ENCODE measurements around the gene HIVEP3.

The HIVEP3 gene

DNA sequence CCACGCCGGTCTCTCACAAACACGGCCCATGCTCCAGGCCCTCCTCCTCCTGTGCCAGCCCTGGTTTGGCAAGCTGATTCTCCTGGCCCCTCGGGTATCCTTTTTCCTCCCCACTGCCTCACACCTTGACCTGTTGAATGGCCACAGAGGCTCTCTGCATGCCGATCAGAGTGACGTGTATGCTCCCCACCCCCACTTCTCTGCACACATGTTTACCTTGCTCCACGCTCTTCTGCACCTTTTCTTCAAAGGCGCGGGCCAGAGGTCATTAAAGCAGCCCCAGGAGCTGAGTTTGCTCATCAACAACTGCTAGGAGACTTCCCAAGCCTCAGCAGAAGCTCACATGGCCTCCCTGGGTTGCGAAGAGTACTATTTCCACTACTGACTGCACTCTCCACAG lies 295.0 kb downstream of the HIVEP3 start:
- Histone ChIP-seq H3K9me3 (ENCODE audit: control insufficient read depth, insufficient read depth, low read length) (no peaks in the 10 kb centered on the region), H3K4me3 (ENCODE audit: low read length) (no peak overlapping the region), H3K4me1 (ENCODE audit: control insufficient read depth, insufficient read depth, low read length) (peaks cover 4% of the 10 kb centered on the region; the same call in 1 of the 2 replicates), H3K27ac (ENCODE audit: low read length) (no peak overlapping the region), H3K27me3 (ENCODE audit: control insufficient read depth, insufficient read depth, low read length) (no peaks in the 10 kb centered on the region), H3K36me3 (ENCODE audit: control insufficient read depth, insufficient read depth, low read length) (no peaks in the 10 kb centered on the region)
- no CpG with 5 or more reads among the region's 10 CpGs for WGBS (ENCODE audit: insufficient coverage, insufficient read length)
- DNase-seq (ENCODE audit: low read depth, low spot score), result no peak

DNA sequence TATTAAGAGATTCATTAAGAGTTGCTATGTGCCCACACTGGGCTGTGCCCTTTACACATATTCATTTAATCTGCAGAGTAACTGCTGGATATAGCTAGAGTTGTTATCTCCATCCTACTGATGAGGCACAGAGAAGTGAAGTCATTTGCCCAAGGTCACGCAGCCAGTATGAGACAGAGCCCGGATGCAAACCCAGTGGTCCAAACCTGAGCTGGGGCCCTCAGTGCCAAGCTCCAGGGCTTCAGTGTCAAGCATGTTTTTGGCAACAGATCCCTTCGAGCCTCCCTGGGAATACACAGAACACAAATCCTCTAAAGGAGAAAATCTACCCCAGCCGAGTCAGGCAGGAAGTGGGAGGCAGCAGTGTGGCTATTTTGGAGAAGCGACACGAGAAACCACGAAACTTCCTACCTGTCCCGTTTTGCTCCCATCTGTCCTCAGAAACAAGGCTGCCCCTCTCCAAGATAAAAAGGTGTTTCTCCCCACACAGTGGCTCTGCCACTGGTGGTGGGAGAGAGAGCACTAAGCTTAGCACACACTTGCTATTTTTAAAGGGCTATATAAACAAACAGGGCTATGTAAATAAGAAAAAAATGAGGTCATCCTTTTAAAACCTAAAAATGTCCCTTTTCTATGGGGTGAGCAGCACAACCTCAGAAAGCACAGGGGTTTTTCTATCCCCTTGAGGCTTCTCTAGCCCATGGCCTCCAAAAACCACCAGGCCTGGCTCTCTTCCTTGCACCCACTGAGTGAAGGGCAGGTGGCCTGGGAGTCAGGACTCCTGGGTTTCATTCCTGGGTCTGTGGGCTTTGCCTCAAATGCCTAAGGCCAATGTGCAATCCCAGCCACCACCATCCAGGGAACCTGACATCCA lies 295.6 kb downstream of the HIVEP3 start:
- H3K27me3 ChIP-seq (ENCODE audit: control insufficient read depth, insufficient read depth, low read length), result no peaks in the 10 kb centered on the region
- no peak overlapping the region for H3K4me3 ChIP-seq (ENCODE audit: low read length)
- no peak for DNase-seq (ENCODE audit: low read depth, low spot score)
- peaks cover 4% of the 10 kb centered on the region; the same call in 1 of the 2 replicates for H3K4me1 ChIP-seq (ENCODE audit: control insufficient read depth, insufficient read depth, low read length)
- no peaks in the 10 kb centered on the region for H3K9me3 ChIP-seq (ENCODE audit: control insufficient read depth, insufficient read depth, low read length)
- no peak overlapping the region for H3K27ac ChIP-seq (ENCODE audit: low read length)
- no CpG with 5 or more reads among the region's 8 CpGs for WGBS (ENCODE audit: insufficient coverage, insufficient read length)
- H3K36me3 ChIP-seq (ENCODE audit: control insufficient read depth, insufficient read depth, low read length), result no peaks in the 10 kb centered on the region

DNA sequence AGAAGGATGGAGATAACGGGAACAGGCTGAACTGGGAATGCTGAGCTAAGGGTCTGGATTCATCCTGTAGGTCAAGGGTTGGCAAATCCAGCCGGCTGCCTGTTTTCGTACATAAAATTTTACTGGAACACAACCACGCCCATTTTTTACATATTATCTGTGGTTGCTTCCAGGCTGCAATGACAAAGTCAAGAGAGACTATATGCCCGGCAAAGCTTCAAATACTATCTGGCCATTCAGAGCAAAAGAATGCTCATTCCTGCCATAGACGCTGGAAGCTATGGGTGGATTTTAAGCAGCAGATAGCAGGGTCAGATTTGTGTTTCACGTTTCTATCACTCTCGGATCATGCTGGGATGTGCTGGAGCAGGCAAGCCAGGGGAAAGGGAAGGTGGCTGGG lies 296.3 kb downstream of the HIVEP3 start:
- no peak for DNase-seq (ENCODE audit: low read depth, low spot score)
- Histone ChIP-seq H3K27me3 (ENCODE audit: control insufficient read depth, insufficient read depth, low read length) (no peaks in the 10 kb centered on the region), H3K4me3 (ENCODE audit: low read length) (no peak overlapping the region), H3K9me3 (ENCODE audit: control insufficient read depth, insufficient read depth, low read length) (no peaks in the 10 kb centered on the region), H3K27ac (ENCODE audit: low read length) (no peak overlapping the region), H3K4me1 (ENCODE audit: control insufficient read depth, insufficient read depth, low read length) (peaks cover 4% of the 10 kb centered on the region; the same call in 1 of the 2 replicates), H3K36me3 (ENCODE audit: control insufficient read depth, insufficient read depth, low read length) (no peaks in the 10 kb centered on the region)
- no CpG with 5 or more reads among the region's 8 CpGs for WGBS (ENCODE audit: insufficient coverage, insufficient read length)

DNA sequence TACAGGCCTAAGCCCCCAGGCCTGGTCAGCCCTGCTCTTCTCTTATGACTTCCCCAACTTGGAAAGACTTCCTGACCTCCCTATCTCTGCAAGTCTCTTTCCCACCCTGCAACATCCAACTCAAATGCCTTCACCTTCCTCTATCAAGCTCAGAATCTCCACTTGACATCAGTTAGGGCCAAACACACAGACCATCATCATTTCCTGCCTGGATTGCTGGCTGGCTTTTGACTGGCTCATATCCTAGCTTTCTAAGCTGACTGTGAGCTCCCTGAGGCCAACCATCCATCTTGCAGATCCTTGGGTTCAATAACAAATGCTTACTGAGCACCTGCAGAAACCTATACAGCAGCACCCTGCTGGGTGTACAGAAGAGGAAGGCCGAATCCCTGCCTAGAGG lies 296.9 kb downstream of the HIVEP3 start:
- WGBS (ENCODE audit: insufficient coverage, insufficient read length), result no CpG with 5 or more reads among the region's 1 CpG
- Histone ChIP-seq H3K27ac (ENCODE audit: low read length) (no peak overlapping the region), H3K36me3 (ENCODE audit: control insufficient read depth, insufficient read depth, low read length) (no peaks in the 10 kb centered on the region)

DNA sequence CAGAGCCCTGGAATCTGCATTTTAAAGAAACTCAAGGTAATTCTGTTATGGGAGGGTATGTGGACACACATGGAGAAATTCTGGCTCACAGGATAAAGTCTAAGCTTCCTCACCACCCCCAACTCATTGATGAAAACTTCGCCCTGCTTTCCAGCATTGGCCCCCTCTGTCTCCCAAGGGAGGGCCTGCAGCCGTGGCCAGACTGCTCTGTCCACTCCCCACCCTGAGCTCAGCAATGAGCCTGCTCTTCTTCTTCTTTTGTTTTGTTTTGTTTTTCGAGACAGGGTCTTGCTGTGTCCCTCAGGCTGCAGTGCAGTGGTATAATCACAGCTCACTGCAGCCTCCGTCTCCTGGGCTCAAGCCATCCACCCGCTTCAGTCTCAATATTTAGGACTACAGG lies 297.5 kb downstream of the HIVEP3 start:
- DNase-seq (ENCODE audit: low read depth, low spot score), result no peak
- Histone ChIP-seq H3K36me3 (ENCODE audit: control insufficient read depth, insufficient read depth, low read length) (no peaks in the 10 kb centered on the region), H3K4me1 (ENCODE audit: control insufficient read depth, insufficient read depth, low read length) (peaks cover 4% of the 10 kb centered on the region; the same call in 1 of the 2 replicates), H3K9me3 (ENCODE audit: control insufficient read depth, insufficient read depth, low read length) (no peaks in the 10 kb centered on the region), H3K27me3 (ENCODE audit: control insufficient read depth, insufficient read depth, low read length) (no peaks in the 10 kb centered on the region), H3K27ac (ENCODE audit: low read length) (no peak overlapping the region), H3K4me3 (ENCODE audit: low read length) (no peak overlapping the region)
- no CpG with 5 or more reads among the region's 5 CpGs for WGBS (ENCODE audit: insufficient coverage, insufficient read length)

More for the DNA sequence above, 296.9 kb downstream of the HIVEP3 start:
- H3K27me3 ChIP-seq (ENCODE audit: control insufficient read depth, insufficient read depth, low read length), result no peaks in the 10 kb centered on the region
- no peaks in the 10 kb centered on the region for H3K9me3 ChIP-seq (ENCODE audit: control insufficient read depth, insufficient read depth, low read length)
- H3K4me1 ChIP-seq (ENCODE audit: control insufficient read depth, insufficient read depth, low read length), result peaks cover 4% of the 10 kb centered on the region; the same call in 1 of the 2 replicates
- H3K4me3 ChIP-seq (ENCODE audit: low read length), result no peak overlapping the region
- no peak for DNase-seq (ENCODE audit: low read depth, low spot score)

DNA sequence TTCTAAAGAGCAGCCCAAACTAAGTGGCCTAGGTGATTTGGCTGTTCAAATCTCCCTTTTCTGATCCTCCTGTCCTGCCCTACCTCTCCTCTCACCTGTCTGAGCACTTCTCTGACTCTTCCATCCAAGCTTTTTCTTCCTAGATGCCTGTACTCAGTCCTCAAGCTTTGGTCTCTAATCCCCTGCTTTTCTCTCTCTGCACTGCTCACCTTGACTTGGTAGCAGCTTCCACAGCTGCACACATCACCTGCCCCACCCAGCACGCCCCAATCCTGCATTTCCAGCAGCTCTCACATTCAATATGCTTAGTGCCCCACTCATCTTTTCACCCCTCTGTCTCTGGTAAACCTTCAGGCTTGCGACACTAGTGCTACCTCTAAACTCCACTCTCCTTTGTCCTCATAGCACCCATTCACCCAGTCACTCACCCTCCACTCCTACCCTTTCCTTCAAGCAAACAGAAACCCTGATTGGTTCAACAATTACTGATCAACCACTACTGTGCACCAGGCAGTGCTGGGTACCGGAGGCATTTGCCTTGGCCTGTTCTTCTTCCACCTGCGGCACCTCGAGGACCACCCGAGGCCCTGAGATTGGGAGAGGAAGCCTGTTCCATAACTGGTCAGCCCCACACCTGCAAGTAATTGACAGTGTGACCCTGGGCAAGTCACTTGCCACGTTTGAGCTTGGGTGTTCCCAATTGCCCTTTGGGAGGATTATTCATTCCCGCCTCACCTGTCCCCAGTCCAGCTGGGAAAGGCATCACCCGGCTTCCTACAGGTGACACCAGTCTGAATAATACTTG lies 298.2 kb downstream of the HIVEP3 start:
- Histone ChIP-seq H3K27ac (ENCODE audit: low read length) (no peak overlapping the region), H3K4me3 (ENCODE audit: low read length) (no peak overlapping the region), H3K9me3 (ENCODE audit: control insufficient read depth, insufficient read depth, low read length) (no peaks in the 10 kb centered on the region), H3K36me3 (ENCODE audit: control insufficient read depth, insufficient read depth, low read length) (no peaks in the 10 kb centered on the region), H3K4me1 (ENCODE audit: control insufficient read depth, insufficient read depth, low read length) (peaks cover 4% of the 10 kb centered on the region; the same call in 1 of the 2 replicates), H3K27me3 (ENCODE audit: control insufficient read depth, insufficient read depth, low read length) (no peaks in the 10 kb centered on the region)
- DNase-seq (ENCODE audit: low read depth, low spot score), result no peak
- no CpG with 5 or more reads among the region's 9 CpGs for WGBS (ENCODE audit: insufficient coverage, insufficient read length)

DNA sequence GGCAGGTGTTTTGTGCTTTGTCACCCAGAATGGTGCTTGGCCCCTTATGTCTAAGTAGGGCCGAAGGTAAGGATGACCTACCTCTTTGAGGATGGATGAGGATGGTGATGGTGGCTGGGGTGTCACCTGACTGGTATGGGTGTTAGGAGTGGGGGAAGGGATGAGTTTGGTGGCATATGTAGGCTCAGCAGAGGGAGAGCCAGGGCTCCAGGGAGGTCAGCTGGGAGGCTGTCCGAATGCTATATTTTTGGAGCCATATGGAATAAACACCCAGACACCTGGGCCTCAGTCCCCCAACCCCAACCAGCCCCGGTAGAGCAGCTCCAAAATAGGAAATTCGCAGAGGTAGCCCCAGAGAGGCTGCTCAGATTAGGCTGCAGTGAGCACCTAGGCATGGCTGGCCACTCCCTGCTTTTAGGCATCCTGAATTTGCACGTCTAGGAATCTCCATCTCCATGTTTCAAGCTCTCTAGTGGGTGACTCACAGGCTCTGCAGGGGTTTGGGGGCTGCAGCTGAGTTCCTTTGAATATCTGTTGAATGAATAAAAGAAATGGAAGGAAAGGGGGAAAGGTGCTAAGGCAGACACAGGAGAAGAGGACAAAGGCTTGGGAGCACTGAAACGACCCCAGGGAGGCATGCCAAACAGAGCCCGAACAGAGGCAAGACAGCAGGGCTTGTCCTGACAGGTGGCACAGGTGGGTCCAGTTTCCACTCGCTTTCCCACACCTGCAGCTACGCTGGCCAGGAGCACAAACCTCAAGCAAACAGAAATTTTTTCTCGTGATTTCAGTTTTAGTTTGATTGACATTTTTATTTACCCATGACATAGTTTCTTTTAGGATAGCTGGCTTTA lies 299.0 kb downstream of the HIVEP3 start:
- Histone ChIP-seq H3K9me3 (ENCODE audit: control insufficient read depth, insufficient read depth, low read length) (no peaks in the 10 kb centered on the region), H3K4me3 (ENCODE audit: low read length) (no peak overlapping the region), H3K27me3 (ENCODE audit: control insufficient read depth, insufficient read depth, low read length) (no peaks in the 10 kb centered on the region)

DNA sequence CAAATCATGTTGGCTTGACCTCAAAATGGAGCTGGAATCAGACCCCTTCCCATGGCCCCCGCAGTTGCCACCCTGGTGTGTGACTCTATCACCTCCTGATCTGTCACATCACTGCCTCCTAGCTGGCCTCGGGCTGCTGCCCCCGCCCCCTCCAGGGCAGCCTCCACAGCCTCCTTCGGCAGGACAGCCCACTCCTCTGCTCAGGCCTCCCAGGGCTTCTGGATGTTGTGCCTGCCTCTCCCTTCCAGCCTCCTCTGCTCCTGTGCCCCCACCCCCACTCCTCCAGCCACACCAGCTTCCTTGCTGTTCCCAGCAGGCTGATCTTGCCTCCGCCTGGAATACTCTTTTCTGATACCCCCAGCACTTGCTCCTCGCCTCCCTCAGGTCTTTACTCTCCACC lies 299.9 kb downstream of the HIVEP3 start:
- peaks cover 4% of the 10 kb centered on the region; the same call in 1 of the 2 replicates for H3K4me1 ChIP-seq (ENCODE audit: control insufficient read depth, insufficient read depth, low read length)

More for the DNA sequence above, 299.0 kb downstream of the HIVEP3 start:
- DNase-seq (ENCODE audit: low read depth, low spot score), result no peak
- no peaks in the 10 kb centered on the region for H3K36me3 ChIP-seq (ENCODE audit: control insufficient read depth, insufficient read depth, low read length)
- no CpG with 5 or more reads among the region's 10 CpGs for WGBS (ENCODE audit: insufficient coverage, insufficient read length)
- no peak overlapping the region for H3K27ac ChIP-seq (ENCODE audit: low read length)
- peaks cover 4% of the 10 kb centered on the region; the same call in 1 of the 2 replicates for H3K4me1 ChIP-seq (ENCODE audit: control insufficient read depth, insufficient read depth, low read length)

DNA sequence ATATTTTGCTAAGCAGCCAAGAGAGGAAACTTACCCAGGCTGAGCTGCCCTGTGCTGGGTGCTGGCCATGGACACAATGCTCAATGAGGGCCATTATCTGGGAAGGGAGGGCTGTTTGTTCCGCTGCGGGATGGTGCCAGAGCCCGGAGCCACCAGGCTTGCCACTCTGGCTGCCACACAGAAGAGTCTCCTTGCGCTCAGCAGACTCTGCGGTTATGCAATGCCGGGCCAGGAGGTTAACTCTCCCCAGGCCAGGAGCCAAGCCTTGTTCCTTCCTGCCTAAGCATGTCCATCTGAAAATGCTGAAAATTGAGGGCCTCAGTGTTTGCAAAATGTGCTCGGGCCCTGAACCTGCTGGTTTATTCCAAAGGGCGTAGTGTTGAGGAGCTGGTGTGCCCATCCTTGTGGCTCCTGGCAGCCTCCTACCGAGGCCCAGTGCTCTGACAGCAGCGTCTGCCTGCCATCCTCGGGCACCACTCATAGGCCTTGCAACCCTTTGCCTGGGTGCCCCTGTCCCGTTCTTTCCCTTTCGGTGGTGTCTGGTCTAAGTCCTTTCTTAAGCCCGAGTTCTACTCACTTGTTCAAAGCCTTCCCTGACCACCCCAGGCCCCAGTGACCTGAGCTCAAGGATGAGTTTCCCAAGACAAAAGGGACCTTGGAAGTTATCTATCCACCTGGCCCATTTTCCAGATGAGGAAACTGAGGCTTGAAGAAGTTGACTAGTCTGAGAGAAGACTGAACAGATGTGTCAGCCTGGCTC lies 300.5 kb downstream of the HIVEP3 start:
- Histone ChIP-seq H3K4me1 (ENCODE audit: control insufficient read depth, insufficient read depth, low read length) (peaks cover 4% of the 10 kb centered on the region; the same call in 1 of the 2 replicates), H3K27me3 (ENCODE audit: control insufficient read depth, insufficient read depth, low read length) (no peaks in the 10 kb centered on the region), H3K9me3 (ENCODE audit: control insufficient read depth, insufficient read depth, low read length) (no peaks in the 10 kb centered on the region), H3K4me3 (ENCODE audit: low read length) (no peak overlapping the region), H3K36me3 (ENCODE audit: control insufficient read depth, insufficient read depth, low read length) (no peaks in the 10 kb centered on the region), H3K27ac (ENCODE audit: low read length) (no peak overlapping the region)
- no CpG with 5 or more reads among the region's 14 CpGs for WGBS (ENCODE audit: insufficient coverage, insufficient read length)
- no peak for DNase-seq (ENCODE audit: low read depth, low spot score)

More for the DNA sequence above, 299.9 kb downstream of the HIVEP3 start:
- Histone ChIP-seq H3K9me3 (ENCODE audit: control insufficient read depth, insufficient read depth, low read length) (no peaks in the 10 kb centered on the region), H3K36me3 (ENCODE audit: control insufficient read depth, insufficient read depth, low read length) (no peaks in the 10 kb centered on the region), H3K4me3 (ENCODE audit: low read length) (no peak overlapping the region), H3K27ac (ENCODE audit: low read length) (no peak overlapping the region), H3K27me3 (ENCODE audit: control insufficient read depth, insufficient read depth, low read length) (no peaks in the 10 kb centered on the region)
- no peak for DNase-seq (ENCODE audit: low read depth, low spot score)
- WGBS (ENCODE audit: insufficient coverage, insufficient read length), result no CpG with 5 or more reads among the region's 6 CpGs

All from iPS DF 6.9 (cell line).